NK-92 treated with Interleukin-12 subunit alpha and Interleukin-12 subunit beta, amount 100 ng/mL, for 24 hours (cell line): ENCODE results near the gene LSM10.

Experiments used
- DNase-seq: peaks from one replicate; lab custom pipeline; 2025; lab: John Stamatoyannopoulos, UW

LSM10 gene

GRCh38 chr1:36351227-36351977, 46.3 kb downstream of the LSM10 start:
- DNase-seq = no peak

- no peak for DNase-seq
Observed at GRCh38 chr1:36350659-36351226, 47.0 kb downstream of the LSM10 start.

GRCh38 chr1:36349839-36350238, 47.9 kb downstream of the LSM10 start:
- no peak for DNase-seq

GRCh38 chr1:36349241-36349671, 48.5 kb downstream of the LSM10 start:
- DNase-seq = no peak

- DNase-seq = no peak
Observed at GRCh38 chr1:36346741-36347370, 50.9 kb downstream of the LSM10 start.

GRCh38 chr1:36345353-36345752, 52.4 kb downstream of the LSM10 start:
- no peak for DNase-seq

GRCh38 chr1:36344395-36344680, 53.4 kb downstream of the LSM10 start:
- no peak for DNase-seq

GRCh38 chr1:36343651-36344394, 53.9 kb downstream of the LSM10 start:
- DNase-seq = no peak
